ENCODE measurements around the gene KPRP.

The KPRP gene

GRCh38 chr1:152752225-152752624 lies 5.6 kb upstream of the KPRP start:
- Histone ChIP-seq H3K36me3 (ENCODE audit: control insufficient read depth in 1 of 2, insufficient read depth in 2 of 2, low read length in 2 of 2) (no peaks in the 10 kb centered on the region), H2BK12ac (ENCODE audit: low read length) (no peak overlapping the region), H3K27me3 (ENCODE audit: insufficient read depth, low read length) (no peaks in the 10 kb centered on the region), H3K23ac (ENCODE audit: low read length) (no peak overlapping the region), H2AFZ (ENCODE audit: insufficient read depth, low read length, poor library complexity) (no peak overlapping the region), H3K4me2 (ENCODE audit: low read length) (no peak overlapping the region), H3K18ac (ENCODE audit: low read length) (no peak overlapping the region), H4K8ac (ENCODE audit: low read depth, low read length) (no peak overlapping the region), H4K12ac (ENCODE audit: low read depth, low read length) (no peak overlapping the region), H3K4ac (ENCODE audit: low read depth, low read length) (no peak overlapping the region), H3K4me1 (ENCODE audit: control insufficient read depth in 1 of 2, insufficient read depth in 2 of 2, low read length in 2 of 2) (no peaks in the 10 kb centered on the region), H3K27ac (ENCODE audit: low read depth, low read length) (no peak overlapping the region), H3K14ac (ENCODE audit: low read length) (no peak overlapping the region), H2BK5ac (ENCODE audit: low read depth, low read length, poor library complexity) (no peak overlapping the region), H3K9ac (ENCODE audit: low read length) (no peak overlapping the region), H3K9me3 (ENCODE audit: insufficient read depth, low read depth, low read length) (peaks cover 12% of the 10 kb centered on the region), H3K4me3 (ENCODE audit: low read depth, low read length) (no peak overlapping the region), H3K79me1 (ENCODE audit: low read length) (no peaks in the 10 kb centered on the region), H3K79me2 (ENCODE audit: control insufficient read depth, insufficient read depth, low read length, poor library complexity) (no peaks in the 10 kb centered on the region), H2BK120ac (ENCODE audit: insufficient read depth, low read length, poor library complexity) (no peak overlapping the region), H4K91ac (ENCODE audit: low read depth, low read length) (no peak overlapping the region), H2AK5ac (ENCODE audit: low read length) (no peak overlapping the region)
- no CpG with 5 or more reads among the region's 1 CpG for WGBS (ENCODE audit: extremely low coverage, insufficient coverage, insufficient read length)
- peak; percentile 70 to 88 for DNase-seq

- no peak overlapping the region for H4K91ac ChIP-seq (ENCODE audit: low read depth, low read length)
- H3K79me1 ChIP-seq (ENCODE audit: low read length) = no peaks in the 10 kb centered on the region
- no peak overlapping the region for H3K23ac ChIP-seq (ENCODE audit: low read length)
- no peak overlapping the region for H3K4ac ChIP-seq (ENCODE audit: low read depth, low read length)
- H2BK5ac ChIP-seq (ENCODE audit: low read depth, low read length, poor library complexity) = no peak overlapping the region
- no peak overlapping the region for H3K18ac ChIP-seq (ENCODE audit: low read length)
- no peak overlapping the region for H2BK12ac ChIP-seq (ENCODE audit: low read length)
- no peak for DNase-seq
- no peak overlapping the region for H2BK120ac ChIP-seq (ENCODE audit: insufficient read depth, low read length, poor library complexity)
- no peak overlapping the region for H3K27ac ChIP-seq (ENCODE audit: low read depth, low read length)
- no peaks in the 10 kb centered on the region for H3K79me2 ChIP-seq (ENCODE audit: control insufficient read depth, insufficient read depth, low read length, poor library complexity)
- H3K14ac ChIP-seq (ENCODE audit: low read length) = no peak overlapping the region
- H3K4me3 ChIP-seq (ENCODE audit: low read depth, low read length) = no peak overlapping the region
- no peak overlapping the region for H2AK5ac ChIP-seq (ENCODE audit: low read length)
- no peaks in the 10 kb centered on the region for H3K27me3 ChIP-seq (ENCODE audit: insufficient read depth, low read length)
- H3K4me1 ChIP-seq (ENCODE audit: control insufficient read depth in 1 of 2, insufficient read depth in 2 of 2, low read length in 2 of 2) = no peaks in the 10 kb centered on the region
- H4K12ac ChIP-seq (ENCODE audit: low read depth, low read length) = no peak overlapping the region
- peaks cover 19% of the 10 kb centered on the region for H3K9me3 ChIP-seq (ENCODE audit: insufficient read depth, low read depth, low read length)
- no peak overlapping the region for H4K8ac ChIP-seq (ENCODE audit: low read depth, low read length)
- H3K36me3 ChIP-seq (ENCODE audit: control insufficient read depth in 1 of 2, insufficient read depth in 2 of 2, low read length in 2 of 2) = no peaks in the 10 kb centered on the region
- no peak overlapping the region for H3K9ac ChIP-seq (ENCODE audit: low read length)
- no peak overlapping the region for H2AFZ ChIP-seq (ENCODE audit: insufficient read depth, low read length, poor library complexity)
- no CpG with 5 or more reads among the region's 1 CpG for WGBS (ENCODE audit: extremely low coverage, insufficient coverage, insufficient read length)
- no peak overlapping the region for H3K4me2 ChIP-seq (ENCODE audit: low read length)
Observed at GRCh38 chr1:152753586-152753985, 4.2 kb upstream of the KPRP start.

GRCh38 chr1:152756872-152757271 lies 953 bp upstream of the KPRP start:
- Histone ChIP-seq H3K4me2 (ENCODE audit: low read length) (no peak overlapping the region), H2AK5ac (ENCODE audit: low read length) (no peak overlapping the region), H3K79me1 (ENCODE audit: low read length) (no peaks in the 10 kb centered on the region), H4K91ac (ENCODE audit: low read depth, low read length) (no peak overlapping the region), H3K36me3 (ENCODE audit: control insufficient read depth in 1 of 2, insufficient read depth in 2 of 2, low read length in 2 of 2) (no peaks in the 10 kb centered on the region), H3K27me3 (ENCODE audit: insufficient read depth, low read length) (no peaks in the 10 kb centered on the region), H3K79me2 (ENCODE audit: control insufficient read depth, insufficient read depth, low read length, poor library complexity) (no peaks in the 10 kb centered on the region), H3K9ac (ENCODE audit: low read length) (no peak overlapping the region), H3K4ac (ENCODE audit: low read depth, low read length) (no peak overlapping the region), H3K23ac (ENCODE audit: low read length) (no peak overlapping the region), H3K14ac (ENCODE audit: low read length) (no peak overlapping the region), H3K4me1 (ENCODE audit: control insufficient read depth in 1 of 2, insufficient read depth in 2 of 2, low read length in 2 of 2) (no peaks in the 10 kb centered on the region), H2BK5ac (ENCODE audit: low read depth, low read length, poor library complexity) (no peak overlapping the region), H4K8ac (ENCODE audit: low read depth, low read length) (no peak overlapping the region), H4K12ac (ENCODE audit: low read depth, low read length) (no peak overlapping the region), H2AFZ (ENCODE audit: insufficient read depth, low read length, poor library complexity) (no peak overlapping the region), H3K9me3 (ENCODE audit: insufficient read depth, low read depth, low read length) (peaks cover 40% of the 10 kb centered on the region), H2BK120ac (ENCODE audit: insufficient read depth, low read length, poor library complexity) (no peak overlapping the region), H3K4me3 (ENCODE audit: low read depth, low read length) (no peak overlapping the region), H2BK12ac (ENCODE audit: low read length) (no peak overlapping the region), H3K27ac (ENCODE audit: low read depth, low read length) (no peak overlapping the region), H3K18ac (ENCODE audit: low read length) (no peak overlapping the region)
- WGBS (ENCODE audit: extremely low coverage, insufficient coverage, insufficient read length) = no CpG with 5 or more reads among the region's 2 CpGs
- no peak for DNase-seq

GRCh38 chr1:152758636-152759035 lies 811 bp downstream of the KPRP start:
- DNase-seq = no peak
- no CpG with 5 or more reads among the region's 4 CpGs for WGBS (ENCODE audit: extremely low coverage, insufficient coverage, insufficient read length)
- Histone ChIP-seq H3K4me1 (ENCODE audit: control insufficient read depth in 1 of 2, insufficient read depth in 2 of 2, low read length in 2 of 2) (no peaks in the 10 kb centered on the region), H3K9ac (ENCODE audit: low read length) (no peak overlapping the region), H4K12ac (ENCODE audit: low read depth, low read length) (no peak overlapping the region), H2AK5ac (ENCODE audit: low read length) (no peak overlapping the region), H3K79me2 (ENCODE audit: control insufficient read depth, insufficient read depth, low read length, poor library complexity) (no peaks in the 10 kb centered on the region), H3K9me3 (ENCODE audit: insufficient read depth, low read depth, low read length) (peaks cover 44% of the 10 kb centered on the region), H3K23ac (ENCODE audit: low read length) (no peak overlapping the region), H3K27ac (ENCODE audit: low read depth, low read length) (no peak overlapping the region), H3K4ac (ENCODE audit: low read depth, low read length) (no peak overlapping the region), H2AFZ (ENCODE audit: insufficient read depth, low read length, poor library complexity) (no peak overlapping the region), H3K14ac (ENCODE audit: low read length) (no peak overlapping the region), H3K4me3 (ENCODE audit: low read depth, low read length) (no peak overlapping the region), H3K27me3 (ENCODE audit: insufficient read depth, low read length) (no peaks in the 10 kb centered on the region), H3K36me3 (ENCODE audit: control insufficient read depth in 1 of 2, insufficient read depth in 2 of 2, low read length in 2 of 2) (no peaks in the 10 kb centered on the region), H4K91ac (ENCODE audit: low read depth, low read length) (no peak overlapping the region), H2BK5ac (ENCODE audit: low read depth, low read length, poor library complexity) (no peak overlapping the region), H2BK120ac (ENCODE audit: insufficient read depth, low read length, poor library complexity) (no peak overlapping the region), H3K79me1 (ENCODE audit: low read length) (no peaks in the 10 kb centered on the region), H2BK12ac (ENCODE audit: low read length) (no peak overlapping the region), H4K8ac (ENCODE audit: low read depth, low read length) (no peak overlapping the region), H3K4me2 (ENCODE audit: low read length) (no peak overlapping the region), H3K18ac (ENCODE audit: low read length) (no peak overlapping the region)

Measured in trophoblast cell (in vitro differentiated cells and primary cell).